IPS DF 4.7 (cell line): ENCODE results near the gene RIPPLY2.

ENCODE experiments used
- DNase-seq: peaks from one replicate; pipeline ENCODE4 v3.0.0-alpha.2; 2013; ENCODE audit warnings: low spot score; ENCODE audit errors: extremely low read depth

RIPPLY2 gene

GRCh38 chr6:83904395-83904794 lies 51.2 kb downstream of the RIPPLY2 start:
- no peak for DNase-seq

- DNase-seq, result no peak
Observed at GRCh38 chr6:83905648-83906047, 52.5 kb downstream of the RIPPLY2 start.
